Measurements from ENCODE around the gene CFHR3. TPM values are rescaled to one million over a fixed set of nuclear protein-coding genes. Genes with fewer than 3 reads are reported as not detected.

CFHR3 gene
- total RNA-seq = not detected in 2 replicates

GRCh38 chr1:196774603-196775002 lies at the start of gene CFHR3:
Gene CFHR3 (plus strand): TSS chr1:196774840. CDS start chr1:196774887, 47 bp downstream.

DNA sequence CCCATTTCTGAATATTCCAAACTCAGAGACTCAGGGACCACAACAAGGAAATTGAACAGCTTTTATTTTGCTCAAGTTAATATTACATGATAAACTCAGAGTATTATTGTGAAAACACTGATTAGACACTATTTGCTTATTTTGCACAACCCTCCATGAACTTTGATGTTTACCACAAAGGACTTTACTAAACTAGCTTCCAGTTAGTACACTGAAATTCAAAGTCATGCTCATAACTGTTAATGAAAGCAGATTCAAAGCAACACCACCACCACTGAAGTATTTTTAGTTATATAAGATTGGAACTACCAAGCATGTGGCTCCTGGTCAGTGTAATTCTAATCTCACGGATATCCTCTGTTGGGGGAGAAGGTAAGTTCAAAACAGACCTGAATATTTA lies 44.9 kb downstream of the CFHR3 start, which contains the start of gene CFHR1:
CFHR1 (plus strand) TSS at position 201 of the 400 bp plus-strand sequence; CDS start at position 315, 114 bp downstream.

Other genes starting within 250 kb of the CFHR3 start
- 3.4 and 4.8 TPM in 2 replicates for gene KCNT2, start 166.4 kb upstream of the CFHR3 start, total RNA-seq
- gene CFH, start 122.8 kb upstream of the CFHR3 start, total RNA-seq = 233 and 238 TPM in 2 replicates
- 1.8 TPM in 1 of 2 replicates, not detected in the other for gene CFHR1, start 44.9 kb downstream of the CFHR3 start, total RNA-seq
- gene CFHR4, start 113.2 kb downstream of the CFHR3 start, total RNA-seq = under 0.01 TPM in 1 of 2 replicates, not detected in the other
- not detected in 2 replicates for gene CFHR2, start 168.9 kb downstream of the CFHR3 start, total RNA-seq
- not detected in 2 replicates for gene CFHR5, start 202.7 kb downstream of the CFHR3 start, total RNA-seq